BE2C (cell line): ENCODE results near the gene ROCK2.

Experiments used
- DNase-seq: peaks from one replicate; pipeline ENCODE4 v3.0.0-alpha.2; 2020
- H3K27me3 ChIP-seq: fragments of 250-450 bp; sonication (Bioruptor Pico); 2 replicates; pipeline ENCODE4 v1.5.1; 2020; ENCODE audit warnings: mild to moderate bottlenecking
- H3K36me3 ChIP-seq: fragments of 250-450 bp; sonication (Bioruptor Pico); 2 replicates; pipeline ENCODE4 v1.5.1; 2020; ENCODE audit warnings: mild to moderate bottlenecking
- H3K4me1 ChIP-seq: fragments of 250-450 bp; sonication (Bioruptor Pico); 2 replicates; pipeline ENCODE4 v1.5.1; 2020
- H3K4me3 ChIP-seq: 2 replicates; pipeline ENCODE4 v1.5.1; 2011; ENCODE audit warnings: low read depth, low read length
- H3K9me3 ChIP-seq: fragments of 250-450 bp; sonication (Bioruptor Pico); 2 replicates; pipeline ENCODE4 v1.5.1; 2020
- CTCF ChIP-seq: IDR thresholded peaks from 2 replicates; pipeline ENCODE4 v1.5.1; 2012; ENCODE audit warnings: mild to moderate bottlenecking, low read depth, low read length

Gene ROCK2

GRCh38 chr2:11160256-11160655, 184.2 kb downstream of the ROCK2 start:
- no peaks in the 10 kb centered on the region for H3K27me3 ChIP-seq
- TF ChIP-seq CTCF, result no peak
- H3K4me1 ChIP-seq, result peaks cover 3% of the 10 kb centered on the region; the same call in 1 of the 2 replicates
- H3K9me3 ChIP-seq, result no peaks in the 10 kb centered on the region
- DNase-seq, result no peak
- H3K4me3 ChIP-seq, result no peak overlapping the region
- H3K36me3 ChIP-seq, result no peaks in the 10 kb centered on the region

- no peak overlapping the region for H3K4me3 ChIP-seq
- H3K9me3 ChIP-seq, result no peaks in the 10 kb centered on the region
- no peak for DNase-seq
- no peak for TF ChIP-seq CTCF
- H3K27me3 ChIP-seq, result no peaks in the 10 kb centered on the region
- H3K36me3 ChIP-seq, result no peaks in the 10 kb centered on the region
- H3K4me1 ChIP-seq, result peaks cover 3% of the 10 kb centered on the region; the same call in 1 of the 2 replicates
Measured at GRCh38 chr2:11159574-11160170, 184.8 kb downstream of the ROCK2 start.

GRCh38 chr2:11158916-11159573, 185.4 kb downstream of the ROCK2 start:
- DNase-seq, result peak; percentile 40
- peaks cover 3% of the 10 kb centered on the region; the same call in 1 of the 2 replicates for H3K4me1 ChIP-seq
- no peak overlapping the region for H3K4me3 ChIP-seq
- no peaks in the 10 kb centered on the region for H3K27me3 ChIP-seq
- TF ChIP-seq CTCF, result no peak
- no peaks in the 10 kb centered on the region for H3K9me3 ChIP-seq
- H3K36me3 ChIP-seq, result no peaks in the 10 kb centered on the region

GRCh38 chr2:11157731-11158130, 186.7 kb downstream of the ROCK2 start:
- no peaks in the 10 kb centered on the region for H3K36me3 ChIP-seq
- no peak for DNase-seq
- H3K4me1 ChIP-seq, result no peaks in the 10 kb centered on the region
- no peaks in the 10 kb centered on the region for H3K9me3 ChIP-seq
- H3K27me3 ChIP-seq, result no peaks in the 10 kb centered on the region
- H3K4me3 ChIP-seq, result no peak overlapping the region
- no peak for TF ChIP-seq CTCF

GRCh38 chr2:11157296-11157695, 187.1 kb downstream of the ROCK2 start:
- no peaks in the 10 kb centered on the region for H3K4me1 ChIP-seq
- H3K27me3 ChIP-seq, result no peaks in the 10 kb centered on the region
- TF ChIP-seq CTCF, result no peak
- no peaks in the 10 kb centered on the region for H3K36me3 ChIP-seq
- no peak for DNase-seq
- no peak overlapping the region for H3K4me3 ChIP-seq
- no peaks in the 10 kb centered on the region for H3K9me3 ChIP-seq

GRCh38 chr2:11156396-11157075, 187.9 kb downstream of the ROCK2 start:
- Histone ChIP-seq H3K27me3 (no peaks in the 10 kb centered on the region), H3K36me3 (no peaks in the 10 kb centered on the region), H3K4me1 (no peaks in the 10 kb centered on the region), H3K9me3 (no peaks in the 10 kb centered on the region), H3K4me3 (no peak overlapping the region)
- TF ChIP-seq CTCF, result no peak
- DNase-seq, result no peak
